Activated CD4-positive, alpha-beta T cell treated with anti-CD3 and anti-CD28 coated beads, Interleukin-2, amount 50 U/mL, for 1 hour (primary cell): Measurements from ENCODE around the gene RASL12.

Source experiments
- DNase-seq: peaks from one replicate; pipeline ENCODE4 v3.0.0-alpha.2; 2020

Gene RASL12

GRCh38 chr15:65072617-65073016, 4.8 kb upstream of the RASL12 start:
- no peak for DNase-seq

GRCh38 chr15:65072027-65072426, 4.2 kb upstream of the RASL12 start:
- DNase-seq, result no peak

- DNase-seq, result no peak
These were observed 3.6 kb upstream of the RASL12 start for GRCh38 chr15:65071381-65071811.

- DNase-seq, result no peak
These were observed 2.2 kb upstream of the RASL12 start for GRCh38 chr15:65069779-65070546.

GRCh38 chr15:65069179-65069578, 1.4 kb upstream of the RASL12 start:
- no peak for DNase-seq

- DNase-seq, result no peak
These were observed 605 bp upstream of the RASL12 start for GRCh38 chr15:65068403-65068788.

- no peak for DNase-seq
These were observed 510 bp downstream of the RASL12 start for GRCh38 chr15:65067317-65067644.

- DNase-seq, result no peak
These were observed 1.0 kb downstream of the RASL12 start for GRCh38 chr15:65066635-65067316.

- DNase-seq, result no peak
These were observed 1.7 kb downstream of the RASL12 start for GRCh38 chr15:65066001-65066634.

GRCh38 chr15:65062726-65063125, 5.1 kb downstream of the RASL12 start:
- no peak for DNase-seq

- DNase-seq, result no peak
These were observed 5.7 kb downstream of the RASL12 start for GRCh38 chr15:65062061-65062460.

GRCh38 chr15:65060641-65061397, 7.0 kb downstream of the RASL12 start:
- no peak for DNase-seq

- DNase-seq, result no peak
These were observed 7.7 kb downstream of the RASL12 start for GRCh38 chr15:65059931-65060596.

- no peak for DNase-seq
These were observed 8.4 kb downstream of the RASL12 start for GRCh38 chr15:65059369-65059750.

- DNase-seq, result no peak
These were observed 9.1 kb downstream of the RASL12 start for GRCh38 chr15:65058394-65059368.

- no peak for DNase-seq
These were observed 10.2 kb downstream of the RASL12 start for GRCh38 chr15:65057549-65057940.

GRCh38 chr15:65056868-65057548, 10.8 kb downstream of the RASL12 start:
- DNase-seq, result no peak

- no peak for DNase-seq
These were observed 11.7 kb downstream of the RASL12 start for GRCh38 chr15:65056106-65056505.

GRCh38 chr15:65055201-65055870, 12.5 kb downstream of the RASL12 start:
- DNase-seq, result no peak
